GM18867 (cell line): Measurements from ENCODE around the gene HIPK2.
A peak's percentile ranks its signal among the peaks of the same experiment; 100 is the strongest.

Experiments
- ATAC-seq: cut with Tn5 transposase; IDR thresholded peaks from one replicate; pipeline ENCODE4 v1.9.1; 2021; ENCODE audit warnings: mild to moderate bottlenecking, moderate library complexity; ENCODE audit not compliant: unreplicated experiment

HIPK2 gene

DNA sequence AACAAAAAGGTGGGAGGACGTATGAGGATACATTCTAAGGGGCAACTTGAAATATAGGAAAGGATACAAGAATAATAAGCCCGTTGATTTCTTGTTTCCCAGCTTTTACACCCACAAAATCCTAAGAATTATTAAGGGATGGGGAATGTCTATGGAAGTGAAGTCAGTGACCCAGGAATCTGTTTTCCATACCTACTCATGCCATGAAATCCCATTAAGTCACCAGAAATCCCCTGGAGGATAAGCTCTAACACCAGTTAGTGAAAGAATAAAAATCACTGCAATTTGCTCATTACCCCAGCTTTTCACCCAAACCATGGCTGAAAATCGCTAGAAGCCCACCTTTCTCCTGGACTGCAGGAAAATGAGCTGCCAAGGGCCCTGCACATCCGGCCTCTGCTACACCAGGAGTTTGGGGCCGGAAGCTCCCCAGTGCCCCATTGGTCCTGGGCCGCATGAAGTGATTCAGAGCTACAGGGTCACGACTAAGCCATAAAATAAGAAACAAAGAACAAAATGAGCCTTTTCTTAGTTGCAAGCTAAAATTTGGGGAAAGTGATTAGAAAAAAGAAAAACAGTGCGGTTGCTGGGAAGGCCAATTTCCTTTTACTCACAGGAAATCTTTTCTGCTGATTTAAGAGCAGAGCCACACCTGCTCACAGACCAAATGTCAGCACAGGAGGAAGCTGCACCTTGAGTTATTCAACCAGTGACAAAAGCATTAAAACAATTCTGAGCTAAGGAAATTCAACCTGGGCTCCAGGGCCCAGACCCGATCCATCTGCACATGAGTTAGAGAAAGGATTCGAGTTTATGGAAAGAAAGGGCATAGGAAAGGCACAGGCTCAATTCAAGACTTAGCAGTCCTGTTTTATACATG lies 40.3 kb downstream of the HIPK2 start:
- ATAC-seq: no peak

GRCh38 chr7:139735912-139736595 lies 41.7 kb downstream of the HIPK2 start:
- ATAC-seq: no peak

GRCh38 chr7:139735466-139735865 lies 42.3 kb downstream of the HIPK2 start:
- ATAC-seq: no peak

GRCh38 chr7:139734395-139734794 lies 43.4 kb downstream of the HIPK2 start:
- ATAC-seq: no peak

- no peak for ATAC-seq
Observed at GRCh38 chr7:139733751-139734150, 44.0 kb downstream of the HIPK2 start.

- no peak for ATAC-seq
Observed at GRCh38 chr7:139732471-139733167, 45.2 kb downstream of the HIPK2 start.

DNA sequence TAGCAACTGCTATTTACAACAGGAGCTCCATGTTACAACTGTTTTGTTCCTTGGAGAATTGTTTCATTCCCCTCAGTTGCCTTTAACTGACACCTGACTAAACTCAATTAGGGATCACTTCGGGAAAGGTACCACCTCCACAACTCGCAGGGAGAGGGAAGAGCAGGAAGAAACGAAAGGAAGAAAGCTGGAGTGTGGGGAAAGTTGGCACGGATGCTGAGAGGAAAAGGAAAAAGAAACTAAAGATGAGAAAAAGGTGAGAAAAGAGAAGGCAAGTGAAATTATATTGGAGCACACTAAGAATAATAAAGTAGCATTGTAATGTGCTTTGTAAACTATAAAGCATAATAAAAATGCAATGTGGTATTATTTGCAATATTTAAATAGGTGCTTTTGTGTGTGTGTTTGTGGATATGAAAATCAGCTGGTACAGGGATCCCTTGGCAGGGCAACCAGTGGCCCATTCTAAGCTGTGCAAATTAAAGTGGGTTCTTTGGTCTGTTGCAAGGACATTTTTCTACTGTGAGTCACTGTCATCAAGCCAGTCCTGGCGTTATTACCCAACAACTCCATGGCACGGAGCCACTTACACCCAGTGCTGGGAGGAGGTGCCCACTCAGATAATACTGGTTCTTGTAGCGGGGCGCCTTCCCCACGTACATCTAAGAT lies 45.9 kb downstream of the HIPK2 start:
- no peak for ATAC-seq

GRCh38 chr7:139730746-139731612 lies 46.8 kb downstream of the HIPK2 start:
- ATAC-seq: peak; percentile 71

GRCh38 chr7:139728203-139728602 lies 49.6 kb downstream of the HIPK2 start:
- no peak for ATAC-seq

DNA sequence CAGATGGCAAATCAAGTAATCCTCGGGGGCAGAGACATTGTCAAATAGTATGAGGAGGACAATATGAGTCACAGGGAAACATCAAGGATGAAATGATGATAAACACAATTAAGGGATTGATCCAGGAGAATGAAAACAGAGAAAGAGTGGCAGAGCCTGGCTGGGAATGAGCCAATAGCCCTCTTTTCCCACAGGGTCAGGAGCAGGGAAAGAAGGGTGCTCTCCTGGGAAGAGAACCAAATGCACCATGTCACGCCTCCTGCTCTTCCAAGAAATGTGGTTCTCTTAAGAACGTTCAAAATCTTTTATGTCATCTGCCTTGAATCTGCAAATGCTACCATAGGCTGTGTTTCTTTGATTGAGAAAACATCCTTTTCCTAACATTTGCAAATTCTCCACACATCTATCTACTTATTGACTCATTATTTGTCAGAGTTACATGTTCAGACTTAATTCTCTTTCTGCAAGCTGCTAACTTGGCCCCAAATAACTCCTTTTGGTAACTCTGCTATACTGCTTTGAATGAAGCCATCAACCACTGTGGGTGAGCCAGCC lies 50.6 kb downstream of the HIPK2 start:
- ATAC-seq: no peak

DNA sequence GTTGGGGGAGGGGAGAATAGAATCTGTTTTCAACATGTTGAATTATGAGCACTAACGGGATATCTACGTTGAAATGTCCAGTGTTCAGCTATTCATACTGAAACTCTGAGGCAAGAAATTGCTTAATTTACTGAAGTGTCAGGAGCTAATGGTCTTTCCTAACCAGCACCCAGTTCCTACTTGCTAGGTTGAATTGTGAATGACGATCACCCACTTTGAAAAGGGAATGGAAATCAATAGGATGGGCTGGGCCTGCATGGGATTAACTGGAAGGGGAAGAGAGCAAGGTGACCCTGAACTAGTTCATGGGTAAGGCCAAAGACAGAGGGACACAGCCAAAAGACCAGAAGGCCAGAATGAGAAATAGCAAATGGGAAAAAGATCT lies 51.3 kb downstream of the HIPK2 start:
- ATAC-seq: no peak

DNA sequence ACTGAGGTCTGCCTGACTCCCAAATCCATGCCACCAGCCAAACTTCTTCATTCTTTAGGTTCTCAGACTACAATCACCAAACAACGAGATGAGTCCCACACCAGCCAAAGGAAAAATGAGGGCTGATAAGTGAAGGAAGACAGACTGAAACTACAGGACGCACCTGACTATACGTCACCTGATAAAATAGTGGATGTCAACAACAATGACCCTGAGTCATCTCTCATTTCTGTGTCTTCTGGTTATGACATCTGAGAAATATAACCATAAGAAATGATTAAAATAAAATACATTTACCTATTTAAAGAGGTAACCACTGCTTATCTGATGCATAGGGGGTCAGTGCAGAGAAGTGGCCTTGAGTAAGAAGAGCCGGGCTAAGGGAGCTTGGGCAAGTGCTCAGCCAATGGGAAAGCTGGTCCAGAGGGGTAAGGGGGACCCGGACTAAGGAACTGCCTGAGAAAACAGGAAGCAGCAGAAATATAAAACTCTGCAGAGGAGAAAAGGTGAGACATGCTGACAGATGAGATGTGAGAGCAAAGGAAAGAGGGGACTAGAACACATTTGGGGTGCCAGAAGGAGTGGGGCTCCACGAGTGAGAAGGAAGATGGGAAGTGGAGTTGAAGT lies 51.8 kb downstream of the HIPK2 start:
- no peak for ATAC-seq

- ATAC-seq: peak; percentile 79
Observed at GRCh38 chr7:139725077-139725476, 52.7 kb downstream of the HIPK2 start.

DNA sequence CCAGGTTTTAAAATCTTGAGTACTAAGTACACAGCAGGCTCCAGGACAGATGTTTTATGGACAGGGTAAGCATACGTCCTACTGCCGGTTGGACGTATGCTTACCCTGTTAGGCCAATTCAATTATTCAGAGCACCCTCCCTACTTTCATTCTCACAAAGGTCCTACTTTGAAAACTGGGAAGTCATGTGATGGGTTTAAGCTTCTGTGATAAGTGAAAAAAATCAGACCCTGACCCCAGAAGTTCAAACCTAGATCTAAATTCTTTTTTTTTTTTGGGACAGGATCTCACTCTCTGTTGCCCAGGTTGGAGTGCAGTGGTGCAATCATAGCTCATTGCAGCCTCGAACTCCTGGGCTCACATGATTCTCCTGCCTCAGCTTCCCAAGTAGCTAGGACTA lies 55.2 kb downstream of the HIPK2 start:
- ATAC-seq: no peak

DNA sequence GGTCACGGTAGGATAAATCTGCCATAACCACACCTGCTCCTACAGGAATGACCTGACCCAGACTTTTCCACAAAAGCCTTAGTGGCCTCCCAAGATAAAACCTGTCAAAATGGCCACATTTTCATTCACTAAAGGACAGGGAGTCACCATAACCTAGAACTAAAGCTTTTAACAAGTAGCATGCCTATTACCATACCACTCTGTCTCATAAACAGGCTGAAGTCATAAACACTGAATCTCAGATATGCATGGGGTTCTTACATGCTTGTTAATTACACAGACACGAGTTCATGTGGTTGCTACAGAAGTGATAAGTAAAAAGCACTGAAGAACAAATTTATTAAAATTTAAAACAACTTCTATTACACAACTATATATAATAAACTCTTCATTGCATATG lies 56.0 kb downstream of the HIPK2 start:
- no peak for ATAC-seq

DNA sequence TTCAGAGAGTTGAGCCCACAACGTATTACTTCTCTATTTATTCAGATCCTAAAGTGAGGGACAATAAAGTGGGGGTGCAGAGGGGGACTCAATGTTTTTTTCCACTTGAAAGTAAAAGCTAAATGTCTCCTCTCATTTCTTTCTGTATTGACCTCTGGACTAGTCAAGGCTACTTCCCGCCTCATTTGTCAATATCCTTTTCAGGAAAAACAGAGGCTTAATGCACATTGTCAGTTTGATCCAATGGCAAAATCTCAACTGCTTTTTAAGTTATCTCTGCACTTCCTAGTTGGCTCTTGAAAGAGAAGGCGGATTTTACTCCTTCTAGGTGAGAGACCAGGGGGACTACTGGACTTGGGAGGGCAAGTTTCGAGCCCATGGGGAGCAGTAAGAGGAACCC lies 56.4 kb downstream of the HIPK2 start:
- no peak for ATAC-seq

GRCh38 chr7:139720705-139721231 lies 57.0 kb downstream of the HIPK2 start:
- no peak for ATAC-seq

GRCh38 chr7:139720186-139720585 lies 57.6 kb downstream of the HIPK2 start:
- ATAC-seq: no peak

- no peak for ATAC-seq
Observed at GRCh38 chr7:139718859-139719258, 58.9 kb downstream of the HIPK2 start.
